Measurements from ENCODE around the gene SAP30.
A peak's percentile ranks its signal among the peaks of the same experiment; 100 is the strongest.

SAP30 gene

GRCh38 chr4:173398779-173399415, 28.1 kb downstream of the SAP30 start, which contains the start of gene SCRG1:
TSS of gene SCRG1 (minus strand) at chr4:173399116. CDS start at chr4:173391414, 7,702 bp downstream.
- H3K27ac ChIP-seq, result peak within 1 kb of the TSS; percentile 28; the same call in 1 of the 2 replicates
- no peak for DNase-seq (ENCODE audit: low read depth, low spot score)
- TF ChIP-seq FOXP2 (optimal IDR thresholded peaks at IDR 0.05; ENCODE audit: control extremely low read depth, extremely low read length, insufficient read depth) (no peak), POLR2AphosphoS5 (IDR thresholded peaks at IDR 0.05; ENCODE audit: borderline replicate concordance, low read depth, low read length) (no peak), EZH2 (IDR thresholded peaks at IDR 0.05) (no peak)
- no peaks in the 10 kb centered on the region for H3K9me3 ChIP-seq (ENCODE audit: low read depth, low read length)
- H3K9ac ChIP-seq (ENCODE audit: insufficient read length), result no peak within 1 kb of the TSS
- H3K36me3 ChIP-seq (ENCODE audit: insufficient read depth, low read length), result peaks cover 1% of the 10 kb centered on the region; the same call in 1 of the 2 replicates
- no peak within 1 kb of the TSS; the same call in 1 of the 2 replicates for H3K4me3 ChIP-seq

- H3K27ac ChIP-seq, result no peak overlapping the region
Observed at GRCh38 chr4:173401063-173401462, 30.3 kb downstream of the SAP30 start.

DNA sequence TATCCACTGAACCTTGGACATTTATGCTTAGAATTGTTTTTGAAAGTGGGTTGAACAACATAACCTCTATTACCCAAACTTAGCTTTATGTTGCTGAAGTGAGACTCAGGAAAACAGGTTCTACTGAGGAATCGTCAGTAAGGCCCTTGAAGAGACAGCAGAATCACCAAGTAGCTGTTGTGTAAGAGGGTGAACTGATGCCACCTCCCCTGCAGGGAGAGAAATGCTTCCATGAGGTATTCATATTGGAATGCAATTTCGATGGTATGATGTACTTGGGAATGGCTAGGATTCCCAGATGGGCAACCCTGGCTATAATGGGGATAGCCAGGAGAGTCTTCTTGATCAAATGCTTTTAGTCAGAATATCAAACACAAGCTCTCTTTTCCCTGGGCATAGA, 32.3 kb downstream of the SAP30 start:
- no peaks in the 10 kb centered on the region for H3K9me3 ChIP-seq (ENCODE audit: low read depth, low read length)
- H3K9ac ChIP-seq (ENCODE audit: insufficient read length), result no peak overlapping the region
- H3K4me3 ChIP-seq, result no peak overlapping the region
- no peak overlapping the region for H3K27ac ChIP-seq
- no peak for TF ChIP-seq POLR2AphosphoS5 (IDR thresholded peaks at IDR 0.05; ENCODE audit: borderline replicate concordance, low read depth, low read length)
- TF ChIP-seq FOXP2 (optimal IDR thresholded peaks at IDR 0.05; ENCODE audit: control extremely low read depth, extremely low read length, insufficient read depth), result no peak
- TF ChIP-seq EZH2 (IDR thresholded peaks at IDR 0.05), result no peak
- DNase-seq (ENCODE audit: low read depth, low spot score), result no peak
- H3K36me3 ChIP-seq (ENCODE audit: insufficient read depth, low read length), result peaks cover 18% of the 10 kb centered on the region

More at GRCh38 chr4:173401063-173401462, 30.3 kb downstream of the SAP30 start:
- no peak for DNase-seq (ENCODE audit: low read depth, low spot score)
- no peaks in the 10 kb centered on the region for H3K9me3 ChIP-seq (ENCODE audit: low read depth, low read length)
- H3K4me3 ChIP-seq, result no peak overlapping the region
- no peak overlapping the region for H3K9ac ChIP-seq (ENCODE audit: insufficient read length)
- no peak for TF ChIP-seq EZH2 (IDR thresholded peaks at IDR 0.05)
- no peak for TF ChIP-seq POLR2AphosphoS5 (IDR thresholded peaks at IDR 0.05; ENCODE audit: borderline replicate concordance, low read depth, low read length)
- TF ChIP-seq FOXP2 (optimal IDR thresholded peaks at IDR 0.05; ENCODE audit: control extremely low read depth, extremely low read length, insufficient read depth), result no peak
- H3K36me3 ChIP-seq (ENCODE audit: insufficient read depth, low read length), result peaks cover 11% of the 10 kb centered on the region

- Histone ChIP-seq H3K27ac (no peak overlapping the region), H3K4me3 (no peak overlapping the region), H3K9me3 (ENCODE audit: low read depth, low read length) (no peaks in the 10 kb centered on the region), H3K9ac (ENCODE audit: insufficient read length) (no peak overlapping the region), H3K36me3 (ENCODE audit: insufficient read depth, low read length) (peaks cover 18% of the 10 kb centered on the region)
- TF ChIP-seq FOXP2 (optimal IDR thresholded peaks at IDR 0.05; ENCODE audit: control extremely low read depth, extremely low read length, insufficient read depth) (no peak), EZH2 (IDR thresholded peaks at IDR 0.05) (no peak), POLR2AphosphoS5 (IDR thresholded peaks at IDR 0.05; ENCODE audit: borderline replicate concordance, low read depth, low read length) (no peak)
- no peak for DNase-seq (ENCODE audit: low read depth, low spot score)
Observed at GRCh38 chr4:173404296-173404865, 33.6 kb downstream of the SAP30 start.

DNA sequence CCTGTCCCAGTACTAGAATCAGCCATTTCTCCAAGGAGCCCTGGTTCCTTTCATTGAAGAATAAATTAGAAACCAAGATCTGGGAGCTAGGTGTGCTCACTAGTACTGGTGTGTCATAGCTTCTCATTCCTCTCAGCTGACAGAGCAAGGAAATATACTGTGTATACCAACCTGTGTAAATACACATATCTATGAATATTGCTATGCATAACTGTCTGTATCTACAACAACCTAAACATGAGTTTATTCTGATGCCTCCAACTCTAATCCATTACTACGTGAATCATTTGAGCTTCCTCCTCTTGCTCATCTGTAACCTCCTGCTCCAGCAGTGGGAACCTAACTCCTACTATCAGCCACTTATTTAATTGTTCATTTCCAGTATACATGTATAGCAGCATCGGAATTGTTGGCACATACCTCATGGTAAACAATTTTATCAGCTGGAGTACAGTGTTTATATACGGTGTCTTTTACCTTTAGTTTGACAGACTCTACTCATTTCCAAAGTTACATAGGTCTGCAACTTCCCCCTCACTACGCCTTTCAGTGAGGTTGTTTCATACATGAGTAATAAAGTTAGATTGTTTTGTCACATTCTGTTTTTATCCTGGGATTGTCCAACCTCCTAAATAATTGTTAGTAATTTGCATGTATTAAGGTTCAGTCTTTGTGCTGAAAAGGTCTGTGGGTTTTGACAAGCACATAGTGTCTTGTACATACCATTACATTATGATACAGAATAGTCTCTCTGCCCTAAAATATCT, 35.3 kb downstream of the SAP30 start:
- no peak overlapping the region for H3K9ac ChIP-seq (ENCODE audit: insufficient read length)
- H3K9me3 ChIP-seq (ENCODE audit: low read depth, low read length), result no peaks in the 10 kb centered on the region
- no peak overlapping the region for H3K27ac ChIP-seq
- peaks cover 18% of the 10 kb centered on the region for H3K36me3 ChIP-seq (ENCODE audit: insufficient read depth, low read length)
- no peak overlapping the region for H3K4me3 ChIP-seq
- DNase-seq (ENCODE audit: low read depth, low spot score), result no peak
- TF ChIP-seq POLR2AphosphoS5 (IDR thresholded peaks at IDR 0.05; ENCODE audit: borderline replicate concordance, low read depth, low read length), result no peak
- TF ChIP-seq FOXP2 (optimal IDR thresholded peaks at IDR 0.05; ENCODE audit: control extremely low read depth, extremely low read length, insufficient read depth), result no peak
- TF ChIP-seq EZH2 (IDR thresholded peaks at IDR 0.05), result no peak

- Histone ChIP-seq H3K9me3 (ENCODE audit: low read depth, low read length) (no peaks in the 10 kb centered on the region), H3K9ac (ENCODE audit: insufficient read length) (no peak overlapping the region), H3K4me3 (no peak overlapping the region), H3K27ac (no peak overlapping the region), H3K36me3 (ENCODE audit: insufficient read depth, low read length) (peaks cover 17% of the 10 kb centered on the region)
- DNase-seq (ENCODE audit: low read depth, low spot score), result no peak
- TF ChIP-seq FOXP2 (optimal IDR thresholded peaks at IDR 0.05; ENCODE audit: control extremely low read depth, extremely low read length, insufficient read depth), result no peak
- TF ChIP-seq POLR2AphosphoS5 (IDR thresholded peaks at IDR 0.05; ENCODE audit: borderline replicate concordance, low read depth, low read length), result no peak
- no peak for TF ChIP-seq EZH2 (IDR thresholded peaks at IDR 0.05)
Observed at GRCh38 chr4:173410079-173410478, 39.3 kb downstream of the SAP30 start.

- DNase-seq (ENCODE audit: low read depth, low spot score), result no peak
- H3K36me3 ChIP-seq (ENCODE audit: insufficient read depth, low read length), result peaks cover 6% of the 10 kb centered on the region
- H3K9ac ChIP-seq (ENCODE audit: insufficient read length), result no peak overlapping the region
- H3K4me3 ChIP-seq, result no peak overlapping the region
- no peak for TF ChIP-seq FOXP2 (optimal IDR thresholded peaks at IDR 0.05; ENCODE audit: control extremely low read depth, extremely low read length, insufficient read depth)
- no peak for TF ChIP-seq POLR2AphosphoS5 (IDR thresholded peaks at IDR 0.05; ENCODE audit: borderline replicate concordance, low read depth, low read length)
- no peak overlapping the region for H3K27ac ChIP-seq
- H3K9me3 ChIP-seq (ENCODE audit: low read depth, low read length), result no peaks in the 10 kb centered on the region
Observed at GRCh38 chr4:173411106-173411693, 40.4 kb downstream of the SAP30 start.

DNA sequence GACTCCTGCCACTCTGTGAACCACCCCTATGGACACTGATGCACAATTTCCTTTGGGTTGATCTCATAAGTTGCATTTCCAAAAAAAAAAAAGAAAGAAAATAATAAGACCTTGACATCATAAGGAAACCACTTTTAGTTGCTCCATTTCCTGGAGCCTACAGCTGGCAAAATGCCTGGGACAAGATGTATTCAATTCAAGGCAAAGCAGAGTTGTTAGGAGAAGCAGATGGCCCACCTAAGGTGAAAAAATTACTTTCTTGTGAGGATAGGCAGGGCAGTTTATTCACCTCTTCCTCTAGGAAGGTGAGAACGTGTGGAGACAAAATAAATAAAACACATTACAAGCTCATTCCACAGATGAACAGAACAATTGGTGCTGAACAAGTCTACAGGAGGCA, 42.3 kb downstream of the SAP30 start:
- H3K4me3 ChIP-seq, result peak overlapping the region; percentile 17
- no peaks in the 10 kb centered on the region for H3K36me3 ChIP-seq (ENCODE audit: insufficient read depth, low read length)
- peak; percentile 88 for DNase-seq (ENCODE audit: low read depth, low spot score)
- no peak overlapping the region for H3K9ac ChIP-seq (ENCODE audit: insufficient read length)
- H3K9me3 ChIP-seq (ENCODE audit: low read depth, low read length), result no peaks in the 10 kb centered on the region
- peak overlapping the region; percentile 79 for H3K27ac ChIP-seq
- TF ChIP-seq POLR2AphosphoS5 (IDR thresholded peaks at IDR 0.05; ENCODE audit: borderline replicate concordance, low read depth, low read length), result 0 out of 2 replicates have a peak, but pooled peaks have one; percentile 16
- TF ChIP-seq FOXP2 (optimal IDR thresholded peaks at IDR 0.05; ENCODE audit: control extremely low read depth, extremely low read length, insufficient read depth), result no peak

Data from SK-N-MC (cell line).